Raji (cell line): ENCODE results near the gene CCDC183.

Source experiments
- POLR2A ChIP-seq: IDR thresholded peaks from 2 replicates; pipeline ENCODE4 v1.6.1; 2011; ENCODE audit warnings: low read depth, low read length, control low read depth; ENCODE audit not compliant: insufficient read depth

Gene CCDC183

GRCh38 chr9:136828474-136829140 lies 32.5 kb downstream of the CCDC183 start:
- TF ChIP-seq POLR2A: no peak

DNA sequence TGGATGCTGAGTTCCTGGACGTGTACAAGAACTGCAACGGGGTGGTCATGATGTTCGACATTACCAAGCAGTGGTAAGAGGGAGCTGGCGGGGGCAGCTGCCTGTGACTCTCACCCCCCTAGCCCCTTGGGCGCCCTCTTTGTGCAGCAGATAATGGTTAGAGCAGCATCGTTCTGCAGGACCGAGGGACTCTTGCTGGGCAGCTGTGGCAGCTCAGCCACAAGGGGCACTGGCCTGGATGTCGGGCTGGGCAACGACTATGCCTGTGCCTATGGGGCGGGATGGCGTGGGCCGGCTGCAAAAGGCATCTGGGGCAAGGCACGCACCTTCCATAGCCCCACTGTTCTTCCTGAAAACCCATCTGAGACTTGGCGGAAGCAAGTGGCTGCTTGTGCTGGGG lies 33.3 kb downstream of the CCDC183 start:
- TF ChIP-seq POLR2A: no peak

GRCh38 chr9:136829981-136830885 lies 34.1 kb downstream of the CCDC183 start:
- TF ChIP-seq POLR2A: no peak

GRCh38 chr9:136831002-136831719 lies 35.0 kb downstream of the CCDC183 start:
- TF ChIP-seq POLR2A: no peak

DNA sequence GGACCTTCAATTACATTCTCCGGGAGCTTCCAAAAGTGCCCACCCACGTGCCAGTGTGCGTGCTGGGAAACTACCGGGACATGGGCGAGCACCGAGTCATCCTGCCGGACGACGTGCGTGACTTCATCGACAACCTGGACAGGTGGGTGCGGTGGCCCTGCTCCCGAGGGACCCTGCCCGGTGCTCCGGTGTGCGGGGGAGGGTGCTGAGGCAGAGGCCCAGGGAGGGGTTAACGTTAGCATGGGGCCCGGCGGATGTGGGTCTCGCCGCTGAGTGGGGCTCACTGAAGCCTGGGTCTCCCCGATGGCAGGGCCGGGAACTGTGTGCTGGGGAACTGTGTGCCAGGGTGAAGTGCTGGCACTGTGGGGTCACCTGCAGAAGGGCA lies 35.6 kb downstream of the CCDC183 start:
- TF ChIP-seq POLR2A: no peak

- no peak for TF ChIP-seq POLR2A
Measured at GRCh38 chr9:136832581-136832980, 36.4 kb downstream of the CCDC183 start.

- no peak for TF ChIP-seq POLR2A
Measured at GRCh38 chr9:136835162-136835931, 39.2 kb downstream of the CCDC183 start.

- no peak for TF ChIP-seq POLR2A
Measured at GRCh38 chr9:136835932-136836904, 40.1 kb downstream of the CCDC183 start.

- no peak for TF ChIP-seq POLR2A
Measured at GRCh38 chr9:136837146-136837855, 41.2 kb downstream of the CCDC183 start.

DNA sequence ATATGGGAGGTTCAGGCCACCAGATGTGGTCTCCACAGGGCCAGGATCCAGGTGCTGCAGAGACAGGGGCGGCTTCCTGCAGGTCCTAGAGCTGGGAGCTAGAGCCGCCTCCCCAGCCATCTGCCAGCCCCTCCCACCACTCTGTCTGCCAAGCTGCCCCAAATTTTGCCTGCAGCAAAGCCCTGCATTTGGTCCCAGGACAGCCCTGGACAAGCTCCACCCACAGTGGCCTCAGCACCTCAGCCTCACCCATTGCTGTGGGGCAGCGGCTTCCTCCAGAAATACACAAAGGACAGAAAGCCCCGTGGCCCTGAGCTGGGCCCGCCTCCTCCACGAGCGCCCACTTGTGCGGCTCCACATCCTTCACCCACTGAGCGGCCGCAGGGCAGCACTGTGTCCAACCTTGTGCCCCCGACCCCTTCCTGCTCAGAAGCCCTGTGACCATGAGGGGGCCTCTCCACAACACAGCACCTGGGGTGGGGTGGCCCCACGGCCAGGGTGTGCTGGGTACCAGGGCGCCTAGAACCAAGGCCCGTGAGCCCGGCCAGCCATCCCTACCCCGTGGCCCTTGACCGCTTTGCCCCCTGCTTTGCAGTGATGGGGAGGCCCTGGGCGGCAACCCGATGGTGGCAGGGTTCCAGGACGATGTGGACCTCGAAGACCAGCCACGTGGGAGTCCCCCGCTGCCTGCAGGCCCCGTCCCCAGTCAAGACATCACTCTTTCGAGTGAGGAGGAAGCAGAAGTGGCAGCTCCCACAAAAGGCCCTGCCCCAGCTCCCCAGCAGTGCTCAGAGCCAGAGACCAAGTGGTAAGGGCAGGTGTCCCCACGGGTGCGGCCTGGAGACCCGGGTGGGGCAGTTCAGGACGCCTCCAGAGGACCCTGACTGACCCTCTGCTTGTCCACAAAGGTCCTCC lies 42.4 kb downstream of the CCDC183 start:
- TF ChIP-seq POLR2A: no peak

DNA sequence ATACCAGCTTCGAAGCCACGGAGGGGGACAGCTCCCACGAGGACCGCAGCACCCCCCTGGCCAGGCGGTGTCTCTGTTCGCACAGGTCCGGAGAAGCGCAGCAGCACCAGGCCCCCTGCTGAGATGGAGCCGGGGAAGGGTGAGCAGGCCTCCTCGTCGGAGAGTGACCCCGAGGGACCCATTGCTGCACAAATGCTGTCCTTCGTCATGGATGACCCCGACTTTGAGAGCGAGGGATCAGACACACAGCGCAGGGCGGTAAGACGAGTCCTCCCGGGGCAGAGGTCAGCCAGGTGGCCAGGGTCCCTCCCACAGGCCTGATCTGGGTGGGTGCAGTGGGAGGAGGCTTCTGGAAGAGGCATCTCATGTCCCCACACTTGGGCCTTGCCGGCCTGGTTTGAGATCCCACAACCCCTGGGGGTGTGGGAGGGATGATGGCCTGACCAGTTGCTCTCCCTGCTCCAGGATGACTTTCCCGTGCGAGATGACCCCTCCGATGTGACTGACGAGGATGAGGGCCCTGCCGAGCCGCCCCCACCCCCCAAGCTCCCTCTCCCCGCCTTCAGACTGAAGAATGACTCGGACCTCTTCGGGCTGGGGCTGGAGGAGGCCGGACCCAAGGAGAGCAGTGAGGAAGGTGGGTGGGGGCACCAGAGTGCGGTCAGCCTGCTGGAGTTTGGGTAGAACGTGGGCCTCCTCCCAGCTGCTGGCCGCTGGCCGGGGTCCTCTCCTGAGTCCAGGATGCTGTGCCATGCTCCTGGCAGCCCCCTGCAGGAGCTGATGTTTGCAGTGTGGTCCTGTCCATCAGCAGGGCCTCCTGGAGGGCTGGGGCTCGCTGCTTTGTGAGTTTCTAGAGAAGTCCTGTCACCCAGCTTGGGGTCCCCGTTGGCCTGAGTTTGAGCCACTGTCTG lies 43.3 kb downstream of the CCDC183 start:
- no peak for TF ChIP-seq POLR2A
